GM19455 (cell line): ENCODE results near the gene SGCD.

Experiments used
- ATAC-seq: cut with Tn5 transposase; IDR thresholded peaks from one replicate; pipeline ENCODE4 v1.9.1; 2021; ENCODE audit not compliant: unreplicated experiment

Gene SGCD

GRCh38 chr5:156361436-156362109 is 34.6 kb downstream of the SGCD start:
- no peak for ATAC-seq

DNA sequence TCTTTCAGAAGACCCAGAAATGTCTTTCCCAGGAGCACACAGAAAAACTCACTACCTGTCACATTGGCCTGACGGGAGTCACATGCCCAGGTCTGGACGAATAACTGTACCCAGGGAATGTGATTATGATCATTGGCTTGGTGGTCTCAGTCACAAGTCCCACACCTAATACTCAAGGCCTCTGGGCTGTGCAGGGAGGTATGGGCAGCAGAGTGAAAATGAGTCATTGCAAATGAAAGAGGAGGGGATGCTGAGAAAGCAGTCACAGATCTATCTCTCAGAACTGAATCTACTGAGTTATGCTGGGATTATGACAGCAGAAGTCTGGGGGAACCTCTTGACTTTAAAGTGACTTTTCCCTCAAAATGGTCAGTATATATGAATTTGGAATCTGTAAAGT is 36.9 kb downstream of the SGCD start:
- ATAC-seq: no peak

GRCh38 chr5:156366521-156366920 is 39.6 kb downstream of the SGCD start:
- ATAC-seq: no peak

DNA sequence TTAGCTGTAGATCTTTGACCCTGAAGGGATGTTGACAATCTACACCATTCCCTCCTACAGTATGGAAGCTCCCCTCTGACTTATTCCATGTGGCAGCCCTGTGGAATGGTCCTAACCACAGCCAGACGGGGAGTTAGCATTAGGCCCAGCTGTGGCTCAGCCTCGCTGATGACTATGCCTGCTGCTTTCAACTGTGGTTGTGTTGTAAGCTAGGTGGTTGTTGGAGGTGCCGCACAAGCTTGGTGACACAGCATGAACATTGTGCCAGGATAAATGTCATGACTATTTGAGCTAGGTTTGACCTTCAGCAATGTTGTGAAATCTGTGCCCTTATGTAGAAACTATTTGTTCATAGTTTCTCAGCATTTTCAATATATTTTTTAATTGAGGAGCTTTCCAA is 40.6 kb downstream of the SGCD start:
- ATAC-seq: no peak

DNA sequence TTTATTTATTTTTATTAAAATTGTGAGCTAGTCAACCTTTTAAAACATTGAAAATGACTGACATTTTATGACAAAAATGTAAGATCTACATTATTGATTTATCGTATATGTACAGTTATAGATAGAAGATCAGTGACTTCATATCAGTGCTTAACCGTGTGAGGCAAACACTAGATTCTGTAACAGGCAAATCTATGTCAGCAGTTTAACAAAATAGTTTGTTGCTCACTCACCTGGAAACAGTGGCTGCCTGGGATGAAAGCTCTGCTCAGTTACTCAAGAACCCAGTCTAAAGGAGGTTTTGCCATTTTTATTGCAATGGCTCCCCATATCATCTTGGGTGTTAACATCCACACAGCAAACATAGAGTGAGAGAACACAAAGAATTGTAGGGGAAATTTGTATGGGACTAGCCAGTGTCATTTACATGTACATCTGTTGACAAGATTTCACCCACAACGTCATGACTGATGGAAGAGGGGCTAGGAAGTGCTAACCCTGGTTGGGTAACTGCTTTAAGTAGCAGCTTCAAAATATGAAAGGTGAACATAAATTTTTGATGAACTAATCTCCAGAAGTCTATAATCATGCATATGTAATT is 49.0 kb downstream of the SGCD start:
- peak; percentile 48 for ATAC-seq

GRCh38 chr5:156376751-156377150 is 49.8 kb downstream of the SGCD start:
- ATAC-seq: no peak

DNA sequence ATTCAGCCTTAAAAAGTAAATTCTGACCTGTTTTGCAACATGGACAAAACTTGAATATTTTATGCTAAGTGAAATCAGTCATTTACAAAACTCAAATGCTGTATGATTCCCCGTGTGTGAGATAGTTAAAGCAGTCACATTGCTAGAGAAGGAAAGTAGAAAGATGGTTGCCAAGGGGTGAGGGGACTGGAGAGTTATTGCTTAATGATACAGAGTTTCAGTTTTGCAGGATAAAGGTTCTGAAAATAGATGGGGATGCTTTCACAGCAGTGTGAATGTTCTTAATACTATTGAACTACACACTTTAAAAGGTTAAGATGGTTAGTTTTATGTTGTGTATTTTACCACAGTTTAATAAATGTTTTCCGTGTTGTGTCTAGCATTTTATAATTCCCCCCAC is 51.2 kb downstream of the SGCD start:
- ATAC-seq: no peak

DNA sequence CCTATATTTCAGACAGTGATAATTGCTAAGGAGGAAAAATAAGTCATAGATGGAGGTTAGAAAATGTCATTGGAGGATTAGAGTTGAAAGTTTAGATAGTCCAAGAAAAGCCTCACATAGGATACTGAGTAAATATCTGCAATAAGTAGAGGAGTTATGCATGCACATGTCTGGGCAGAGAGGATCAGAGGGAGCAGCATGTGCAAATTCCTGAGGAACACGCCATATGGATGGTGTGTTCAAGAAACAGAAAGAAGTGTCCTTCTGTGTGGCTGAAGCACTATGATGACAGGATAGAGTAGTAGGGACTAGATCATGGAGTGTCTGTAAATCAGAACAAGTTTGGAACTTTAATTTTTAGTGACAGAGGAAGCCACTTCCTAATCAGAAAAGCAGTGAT is 52.2 kb downstream of the SGCD start:
- no peak for ATAC-seq

DNA sequence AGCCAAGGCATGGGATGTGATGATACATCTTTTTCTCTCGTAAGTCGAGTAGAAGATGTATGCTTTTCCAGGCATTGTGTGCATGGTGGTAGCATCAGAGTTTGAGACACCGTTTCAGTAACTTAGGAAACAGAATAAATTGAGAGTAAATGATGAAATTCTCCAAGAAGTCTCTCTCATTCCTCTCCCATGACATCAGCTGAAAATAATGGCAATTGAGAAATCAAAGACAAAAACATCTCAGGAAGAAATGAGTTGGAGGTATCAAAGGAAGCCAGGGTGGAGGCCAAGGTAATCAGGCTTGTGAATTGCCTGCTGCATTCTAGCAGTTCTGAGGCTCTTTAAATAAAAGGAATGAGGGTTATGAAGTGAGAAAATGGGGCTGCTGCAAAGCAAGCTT is 53.9 kb downstream of the SGCD start:
- no peak for ATAC-seq

GRCh38 chr5:156383510-156384265 is 56.7 kb downstream of the SGCD start:
- no peak for ATAC-seq

DNA sequence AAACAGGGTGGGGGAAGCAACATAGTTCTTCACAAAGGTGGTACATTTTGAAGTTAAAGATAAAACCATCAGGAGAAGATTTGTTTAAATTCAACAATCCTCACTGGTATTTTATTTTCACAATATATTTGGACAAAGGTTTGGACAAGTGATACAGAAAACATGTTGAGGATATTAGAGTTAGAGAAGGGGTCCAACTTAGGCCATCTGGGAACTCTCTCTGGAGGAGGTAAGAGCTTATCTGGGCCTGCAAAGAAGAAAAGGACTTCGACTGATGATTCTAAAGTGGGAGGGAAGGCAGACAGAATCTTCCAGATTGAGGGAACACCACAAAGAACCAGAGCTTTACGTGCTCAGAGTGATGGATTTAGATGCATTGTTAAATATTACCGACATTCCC is 58.5 kb downstream of the SGCD start:
- ATAC-seq: no peak

DNA sequence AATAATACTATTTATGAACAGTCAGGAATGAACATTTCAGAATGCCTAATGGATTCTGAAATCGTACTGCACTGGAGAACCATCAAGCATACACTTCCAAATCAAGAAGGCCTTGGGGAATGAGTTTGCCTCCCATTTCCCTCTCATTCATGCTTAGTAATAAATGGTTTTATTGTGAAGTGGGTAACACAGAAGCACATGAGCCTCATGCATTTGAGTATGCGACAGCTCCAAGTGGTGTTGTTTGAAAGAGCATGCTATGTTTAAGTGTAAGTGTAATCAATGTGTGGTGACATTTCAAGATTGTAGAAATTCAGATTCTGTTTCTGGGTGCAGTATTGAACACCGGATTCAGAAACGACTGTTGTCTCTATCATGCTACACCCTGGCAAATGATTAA is 60.0 kb downstream of the SGCD start:
- no peak for ATAC-seq

DNA sequence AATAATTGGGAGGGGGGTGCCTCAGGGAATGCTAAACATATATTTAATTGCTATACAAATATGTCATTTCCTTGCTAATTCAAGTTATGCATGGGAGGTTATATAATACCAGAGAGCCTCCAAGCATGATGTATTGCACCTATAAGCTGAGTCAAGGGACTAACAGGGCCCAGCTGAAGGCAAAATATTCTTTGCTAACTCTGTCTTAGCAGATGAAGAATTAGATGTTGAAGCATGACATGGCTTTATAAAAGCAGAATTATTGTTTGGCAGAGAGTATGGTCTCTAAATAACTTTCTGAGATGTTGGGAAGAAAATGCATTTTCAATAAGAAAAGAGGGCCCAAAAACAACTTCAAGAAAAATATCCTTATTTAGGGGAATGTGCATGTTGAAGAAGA is 60.4 kb downstream of the SGCD start:
- ATAC-seq: no peak

DNA sequence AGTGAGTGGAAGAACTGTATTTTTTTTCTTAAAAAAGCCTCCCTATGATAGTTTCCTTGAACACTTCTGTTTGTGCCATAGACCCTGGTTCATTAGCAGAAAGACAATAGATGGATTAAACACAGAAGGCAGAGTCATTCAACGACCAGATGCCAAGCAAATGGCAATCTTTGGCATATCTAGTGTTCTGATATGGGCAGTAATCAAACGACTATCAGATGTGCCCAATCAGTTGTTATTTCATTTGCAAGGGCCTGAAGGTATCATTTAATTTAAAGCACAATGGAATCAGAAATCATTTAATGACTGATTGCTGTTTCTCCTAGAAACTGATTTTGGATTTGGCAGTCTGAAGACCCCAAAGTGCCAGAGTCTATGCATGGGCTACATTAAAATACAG is 61.3 kb downstream of the SGCD start:
- no peak for ATAC-seq

DNA sequence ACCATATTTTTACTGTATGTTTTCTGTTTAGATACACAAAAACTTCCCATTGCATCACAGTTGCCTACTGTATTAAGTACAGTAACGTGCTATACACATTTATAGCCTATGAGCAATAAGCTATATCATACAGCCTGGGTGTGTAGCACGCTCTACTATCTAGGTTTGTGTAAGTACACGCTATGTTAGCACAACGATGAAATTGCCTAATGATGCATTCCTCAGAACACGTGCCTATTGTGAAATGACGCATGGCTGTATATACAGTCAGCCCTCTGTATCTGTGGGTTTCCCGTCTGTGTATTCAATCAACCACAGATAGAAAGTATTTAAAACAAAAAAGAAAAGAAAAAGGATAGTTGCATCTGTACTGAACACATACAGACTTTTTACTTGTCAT is 64.2 kb downstream of the SGCD start:
- no peak for ATAC-seq

DNA sequence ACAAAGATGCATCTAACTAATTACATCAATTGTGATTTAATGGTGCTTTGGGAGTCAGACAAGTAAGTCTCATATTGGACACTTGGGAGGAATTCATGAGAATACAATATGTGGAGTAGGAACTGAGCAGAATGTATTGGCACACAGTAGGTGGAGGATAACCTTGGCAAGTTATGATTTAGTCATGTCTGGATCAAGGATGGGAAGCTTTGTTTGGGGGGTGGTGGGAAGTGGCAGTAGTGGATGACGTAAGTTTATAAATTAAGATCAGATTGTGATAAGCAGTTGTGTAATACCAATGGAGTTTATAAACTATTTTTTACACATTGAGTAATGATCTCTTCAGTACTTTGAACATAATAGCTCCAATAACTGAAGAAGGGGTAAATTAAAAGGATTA is 67.0 kb downstream of the SGCD start:
- no peak for ATAC-seq

- ATAC-seq: no peak
These were observed 67.8 kb downstream of the SGCD start for GRCh38 chr5:156394642-156395305.

- no peak for ATAC-seq
These were observed 68.3 kb downstream of the SGCD start for GRCh38 chr5:156395306-156395675.

DNA sequence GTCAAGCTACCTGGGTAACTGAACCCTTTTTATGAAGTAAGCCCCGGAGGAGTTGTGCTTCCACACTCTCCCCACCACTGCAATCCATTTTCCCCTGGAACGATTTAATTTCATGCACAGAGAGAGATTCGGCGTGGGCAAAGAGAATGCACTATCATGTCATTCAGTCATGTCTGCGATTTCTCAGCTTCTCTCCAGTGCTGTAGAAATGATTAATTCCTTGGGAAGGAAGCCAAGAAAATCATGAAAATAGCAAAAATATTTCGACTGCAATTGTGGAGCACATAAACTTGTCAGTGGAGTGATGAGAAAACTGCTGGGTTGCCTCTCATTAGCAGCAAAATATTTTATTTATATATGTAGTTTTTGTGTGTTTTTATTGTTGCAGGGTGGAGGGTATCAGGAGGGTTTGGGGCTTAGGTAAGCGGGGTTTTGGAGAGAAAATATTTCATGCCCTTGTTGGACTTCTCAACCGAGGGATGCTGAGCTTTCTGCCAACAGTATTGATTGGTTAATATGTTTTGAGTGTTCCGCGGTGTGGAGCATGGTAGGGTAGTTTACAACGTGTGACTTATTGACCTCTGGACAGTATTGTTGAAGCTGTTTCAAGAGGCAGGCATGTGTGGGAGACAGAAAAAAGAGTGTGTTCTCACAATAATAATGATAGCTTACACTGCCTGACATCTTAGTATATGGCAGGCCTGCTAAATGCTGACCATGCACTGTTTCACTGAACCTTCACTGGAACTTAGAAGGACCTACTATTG is 69.3 kb downstream of the SGCD start:
- ATAC-seq: no peak

DNA sequence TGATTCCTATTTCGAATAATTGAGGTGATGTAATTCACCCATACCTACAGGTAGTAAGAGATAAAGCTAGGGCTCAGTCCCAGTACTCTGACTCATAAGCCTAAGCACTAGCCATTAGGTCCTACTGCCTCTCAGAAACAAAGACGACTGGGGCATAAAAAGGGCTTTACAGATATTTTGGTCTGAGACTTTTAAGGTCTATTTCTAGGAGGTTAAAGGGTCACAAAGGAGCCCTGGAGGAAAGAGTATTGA is 69.8 kb downstream of the SGCD start:
- ATAC-seq: no peak

GRCh38 chr5:156399323-156399722 is 72.4 kb downstream of the SGCD start:
- ATAC-seq: no peak
